ENCODE data around the gene AKT2. TPM values are rescaled to one million over a fixed set of nuclear protein-coding genes. Genes with fewer than 3 reads are reported as not detected.

The AKT2 gene
- total and polyA plus RNA-seq, 2 of the 8 experiments (the other 6 are each of a cell fraction or from before 2014, with no cell fraction given) = 151 to 183 TPM

GRCh38 chr19:40261631-40262030 is 23.5 kb downstream of the AKT2 start (continued):
- TF ChIP-seq CHD7 (IDR thresholded peaks at IDR 0.05; ENCODE audit: insufficient replicate concordance, low read length) (no peak), MAFK (IDR thresholded peaks at IDR 0.05; ENCODE audit: low read depth, low read length) (no peak), RNF2 (IDR thresholded peaks at IDR 0.05; ENCODE audit: borderline replicate concordance, low read depth, low read length, missing control alignments, poor library complexity, severe bottlenecking) (no peak), BACH1 (IDR thresholded peaks at IDR 0.05; ENCODE audit: low read length) (no peak), GABPA (IDR thresholded peaks at IDR 0.05; ENCODE audit: borderline replicate concordance, insufficient read depth, low read length) (no peak), TCF12 (IDR thresholded peaks at IDR 0.05; ENCODE audit: low read depth, low read length) (no peak), RBBP5 (IDR thresholded peaks at IDR 0.05; ENCODE audit: borderline replicate concordance, low read depth, low read length) (no peak), JUN (IDR thresholded peaks at IDR 0.05; ENCODE audit: low read depth, low read length) (no peak)

Data from H1 (cell line).